H1 (cell line): ENCODE results near the gene TTYH2. TPM values are rescaled to one million over a fixed set of nuclear protein-coding genes. Genes with fewer than 3 reads are reported as not detected.
"Not testable (repeated sequence)": the region's sequence is repeated elsewhere in the genome, so short reads cannot be mapped to it uniquely, and the experiment has no call there.

Experiments used
- CTCF ChIA-PET: fragments of 300-600 bp; sonication (Branson Sonifier 250); formaldehyde crosslinking; loops from one replicate; lab custom pipeline; 2021; ENCODE audit not compliant: partially characterized antibody; lab: Charles Lee
- POLR2A ChIA-PET: fragments of 300-600 bp; sonication (Branson Sonifier 250); formaldehyde crosslinking; loops from one replicate; lab custom pipeline; 2021; ENCODE audit warnings: inconsistent platforms; ENCODE audit not compliant: partially characterized antibody; lab: Charles Lee
- DNase-seq, 2 experiments: peaks; one replicate each; pipeline versions ENCODE4 v3.0.0 to v3.0.0-alpha.2; 2010 to 2022; ENCODE audit warnings: low spot score in 2 of 2, low read depth in 1 of 2, mixed read lengths in 1 of 2
- FAIRE-seq: peaks from 2 replicates; lab custom pipeline; 2011; peaks lifted over from hg19 to GRCh38; lab: Jason Lieb, UNC
- H2AFZ ChIP-seq: 2 replicates; pipeline ENCODE4 v1.8.1; 2012; ENCODE audit warnings: low read length, inconsistent platforms
- H2AK5ac ChIP-seq: 2 replicates; pipeline ENCODE4 v1.6.1; 2013; ENCODE audit warnings: low read depth, low read length
- H2BK120ac ChIP-seq: replicated peaks from 2 replicates; pipeline ENCODE3; 2013; ENCODE audit warnings: low read depth, low read length, inconsistent platforms
- H2BK12ac ChIP-seq: 2 replicates; pipeline ENCODE4 v1.6.1; 2013; ENCODE audit warnings: low read depth, low read length
- H2BK15ac ChIP-seq: 2 replicates; pipeline ENCODE4 v1.6.1; 2013; ENCODE audit warnings: low read length
- H2BK20ac ChIP-seq: 2 replicates; pipeline ENCODE4 v1.6.1; 2013; ENCODE audit warnings: low read length
- H2BK5ac ChIP-seq: 2 replicates; pipeline ENCODE4 v1.6.1; 2013; ENCODE audit warnings: low read depth, low read length
- H3K14ac ChIP-seq: 2 replicates; pipeline ENCODE4 v1.6.1; 2013; ENCODE audit warnings: inconsistent platforms; ENCODE audit not compliant: insufficient read length
- H3K18ac ChIP-seq: 2 replicates; pipeline ENCODE4 v1.6.1; 2013; ENCODE audit warnings: low read length; ENCODE audit errors: extremely low read depth
- H3K23ac ChIP-seq: 2 replicates; pipeline ENCODE4 v1.6.1; 2013; ENCODE audit warnings: inconsistent platforms; ENCODE audit not compliant: insufficient read length
- H3K23me2 ChIP-seq: 2 replicates; pipeline ENCODE4 v1.6.1; 2013; ENCODE audit warnings: low read depth, low read length
- H3K27ac ChIP-seq: 2 replicates; pipeline ENCODE4 v1.6.1; 2011; ENCODE audit warnings: low read depth, low read length, inconsistent platforms
- H3K27me3 ChIP-seq, 4 experiments: replicated peaks in 1 of 4; 1 replicate in 1 of 4; 2 replicates in 3 of 4; pipeline versions ENCODE4 v1.6.1 to v1.8.1; 2011 to 2013; ENCODE audit warnings: low read length in 3 of 4, mild to moderate bottlenecking in 3 of 4, inconsistent platforms in 2 of 4, mixed read lengths in 2 of 4, moderate library complexity in 1 of 4; ENCODE audit not compliant: control insufficient read depth in 3 of 4, insufficient read depth in 3 of 4; ENCODE audit errors: extremely low read depth in 1 of 4
- H3K36me3 ChIP-seq, 4 experiments: 2 replicates each; pipeline versions ENCODE4 v1.6.1 to v1.8.1; 2011 to 2013; ENCODE audit warnings: mild to moderate bottlenecking in 4 of 4, low read length in 3 of 4, moderate library complexity in 2 of 4, control low read depth in 1 of 4, inconsistent platforms in 1 of 4; ENCODE audit not compliant: insufficient read depth in 4 of 4, control insufficient read depth in 2 of 4
- H3K4ac ChIP-seq: replicated peaks from 2 replicates; pipeline ENCODE3; 2013; ENCODE audit warnings: low read length, low read depth, mixed read lengths, inconsistent platforms; ENCODE audit not compliant: insufficient read length
- H3K4me1 ChIP-seq, 4 experiments: replicated peaks in 1 of 4; 1 replicate in 1 of 4; 2 replicates in 3 of 4; pipeline versions ENCODE4 v1.6.1 to v1.8.1; 2011 to 2013; ENCODE audit warnings: low read length in 3 of 4, inconsistent platforms in 2 of 4, mixed read lengths in 1 of 4; ENCODE audit not compliant: insufficient read depth in 4 of 4, control insufficient read depth in 3 of 4
- H3K4me2 ChIP-seq, 2 experiments: 2 replicates each; pipeline versions ENCODE4 v1.6.1 to v1.8.1; 2011 to 2013; ENCODE audit warnings: low read depth in 2 of 2, low read length in 2 of 2, control low read depth in 1 of 2, inconsistent platforms in 1 of 2, mild to moderate bottlenecking in 1 of 2; ENCODE audit not compliant: insufficient read depth in 1 of 2
- H3K4me3 ChIP-seq, 4 experiments: fragments of 200-600, 300-600 bp in 1 of 4; sonication (generic), shearing (Covaris generic), sonication (Bioruptor Twin) in 1 of 4; 2 replicates each; pipeline versions ENCODE4 v1.5.1 to v1.8.1; 2011 to 2016; ENCODE audit warnings: low read length in 4 of 4, low read depth in 3 of 4, control low read depth in 2 of 4, inconsistent platforms in 2 of 4, mild to moderate bottlenecking in 2 of 4, mixed read lengths in 1 of 4, moderate library complexity in 1 of 4; ENCODE audit not compliant: insufficient read depth in 2 of 4; ENCODE audit errors: extremely low read depth in 1 of 4
- H3K56ac ChIP-seq: replicated peaks from 2 replicates; pipeline ENCODE3; 2013; ENCODE audit warnings: low read depth, mild to moderate bottlenecking, mixed read lengths, low read length, inconsistent platforms; ENCODE audit not compliant: insufficient read length
- H3K79me1 ChIP-seq: 2 replicates; pipeline ENCODE4 v1.6.1; 2013; ENCODE audit warnings: low read depth, low read length, control low read depth
- H3K79me2 ChIP-seq, 2 experiments: 2 replicates each; pipeline versions ENCODE4 v1.6.1 to v1.8.1; 2012 to 2013; ENCODE audit warnings: low read length in 2 of 2, mild to moderate bottlenecking in 2 of 2, inconsistent platforms in 1 of 2; ENCODE audit not compliant: insufficient read depth in 2 of 2, control insufficient read depth in 1 of 2
- H3K9ac ChIP-seq, 4 experiments: replicated peaks in 1 of 4; 1 replicate in 1 of 4; 2 replicates in 3 of 4; pipeline versions ENCODE4 v1.6.1 to v1.8.1; 2011 to 2013; ENCODE audit warnings: low read depth in 3 of 4, low read length in 3 of 4, control low read depth in 2 of 4, mild to moderate bottlenecking in 2 of 4, moderate library complexity in 2 of 4, inconsistent platforms in 1 of 4; ENCODE audit errors: extremely low read depth in 1 of 4
- H3K9me3 ChIP-seq, 2 experiments: 2 replicates each; pipeline versions ENCODE4 v1.6.1 to v1.8.1; 2012 to 2013; ENCODE audit warnings: mild to moderate bottlenecking in 2 of 2, moderate library complexity in 2 of 2, control low read depth in 1 of 2, inconsistent platforms in 1 of 2, low read depth in 1 of 2, low read length in 1 of 2, mixed read lengths in 1 of 2; ENCODE audit not compliant: insufficient read depth in 2 of 2
- H4K20me1 ChIP-seq, 2 experiments: replicated peaks in 1 of 2; 2 replicates each; pipeline versions ENCODE3 to v1.8.1; 2011 to 2013; ENCODE audit warnings: inconsistent platforms in 2 of 2, low read length in 2 of 2, mild to moderate bottlenecking in 1 of 2; ENCODE audit not compliant: insufficient read depth in 2 of 2, control insufficient read depth in 1 of 2
- H4K5ac ChIP-seq: 2 replicates; pipeline ENCODE4 v1.6.1; 2013; ENCODE audit warnings: low read length, low read depth, mixed read lengths, inconsistent platforms; ENCODE audit not compliant: insufficient read length
- H4K8ac ChIP-seq: 2 replicates; pipeline ENCODE4 v1.8.0; 2013; ENCODE audit warnings: mild to moderate bottlenecking, moderate library complexity, low read length, inconsistent platforms; ENCODE audit not compliant: insufficient read depth; ENCODE audit errors: extremely low read depth
- H4K91ac ChIP-seq: replicated peaks from 2 replicates; pipeline ENCODE3; 2013; ENCODE audit warnings: low read length, mixed read lengths, inconsistent platforms; ENCODE audit not compliant: insufficient read length
- BCL11A ChIP-seq, 2 experiments: IDR thresholded peaks; one replicate each; pipeline ENCODE4 v1.6.1; 2011; ENCODE audit warnings: low read depth in 2 of 2, low read length in 2 of 2, mild to moderate bottlenecking in 2 of 2
- BRCA1 ChIP-seq: IDR thresholded peaks from 2 replicates; pipeline ENCODE4 v1.6.1; 2012; ENCODE audit warnings: low read depth, low read length, improper control_type of control experiment
- E2F6 ChIP-seq: IDR thresholded peaks from 2 replicates; pipeline ENCODE4 v1.6.1; 2012; ENCODE audit warnings: inconsistent platforms
- JUND ChIP-seq: IDR thresholded peaks from 2 replicates; pipeline ENCODE4 v1.6.1; 2011; ENCODE audit warnings: mild to moderate bottlenecking, improper control_type of control experiment, low read length
- KDM1A ChIP-seq: fragments of 200-600, 300-600 bp; sonication (generic); IDR thresholded peaks from 2 replicates; pipeline ENCODE4 v1.7.1; 2016; ENCODE audit warnings: mild to moderate bottlenecking, low read length, borderline replicate concordance
- MAFK ChIP-seq: IDR thresholded peaks from 2 replicates; pipeline ENCODE4 v1.6.1; 2012; ENCODE audit warnings: low read depth, mild to moderate bottlenecking, improper control_type of control experiment, low read length
- WGBS, 2 experiments: shearing (Covaris generic) in 1 of 2; methylation state at CpG; one replicate each; pipeline versions ENCODE4 v1.1.6 to v1.1.7; 2013 to 2015; ENCODE audit warnings: low lambda C conversion rate in 2 of 2, mixed read lengths in 2 of 2, inconsistent platforms in 1 of 2, low coverage in 1 of 2, missing lambda C conversion rate in 1 of 2; ENCODE audit not compliant: insufficient replicate concordance in 2 of 2, insufficient coverage in 1 of 2, insufficient read length in 1 of 2; ENCODE audit errors: extremely low coverage in 1 of 2, missing lambda C conversion rate in 1 of 2; 5-methylcytosine and 5-hydroxymethylcytosine counted together
- polyA plus RNA-seq, 7 experiments: library from polyadenylated mRNA; depleted of rRNA in 3 of 7; stranded (reverse) in 5 of 7; unstranded in 2 of 7; fragments of >200 nt in 5 of 7; fragments of 200-250 nt in 2 of 7; gene quantifications; 1 replicate in 5 of 7; 2 replicates in 1 of 7; 4 replicates in 1 of 7; pipeline versions ENCODE4 v1.2.1 to v1.2.3, GENCODE V29; 2011 to 2013; ENCODE audit warnings: missing spikeins in 2 of 7, mixed read lengths in 2 of 7
- total RNA-seq: library from RNA; stranded (reverse); fragmentation: NEBNext Ultra II Directional; extraction: Animal tissue kit (Norgen Biotek cat#: 25700); gene quantifications from 2 replicates; pipeline ENCODE4 v1.2.1, GENCODE V29; 2021

TTYH2 gene
- total and polyA plus RNA-seq, 2 of the 8 experiments (the other 6 are each of a cell fraction or from before 2014, with no cell fraction given) = 3.2 to 9.2 TPM

- TF ChIP-seq MAFK (no peak), E2F6 (no peak), BCL11A (IDR thresholded peaks at IDR 0.05; ENCODE audit: low read depth in 2 of 2, low read length in 2 of 2) (no peak), JUND (no peak), BRCA1 (no peak), KDM1A (no peak)
Observed at GRCh38 chr17:74262601-74263000, 49.2 kb downstream of the TTYH2 start (continued).

- H2BK120ac ChIP-seq, H4K20me1 ChIP-seq: not testable (repeated sequence)
Observed at GRCh38 chr17:74267054-74267453, 53.7 kb downstream of the TTYH2 start.

More at GRCh38 chr17:74267054-74267453, 53.7 kb downstream of the TTYH2 start:
- not testable (repeated sequence) for H3K4me3 ChIP-seq, H3K36me3 ChIP-seq, H3K9ac ChIP-seq, H3K14ac ChIP-seq, H3K4me1 ChIP-seq, H3K56ac ChIP-seq, H3K9me3 ChIP-seq, H4K5ac ChIP-seq, H3K4me2 ChIP-seq, H3K79me1 ChIP-seq, H4K91ac ChIP-seq, FAIRE-seq, H3K4ac ChIP-seq, H2AFZ ChIP-seq, H3K23ac ChIP-seq, H4K8ac ChIP-seq, H2AK5ac ChIP-seq, H2BK20ac ChIP-seq, H3K18ac ChIP-seq, DNase-seq, H3K27me3 ChIP-seq, H2BK15ac ChIP-seq, H2BK5ac ChIP-seq, H2BK12ac ChIP-seq, H3K27ac ChIP-seq, H3K79me2 ChIP-seq, H3K23me2 ChIP-seq
- POLR2A ChIA-PET = interaction anchor here (1.4 kb wide), 1 partner anchor 58 kb away, joined by 5 read pairs; no protein-coding TSS in a partner anchor
- WGBS, 2 experiments = 87% methylated on average over 4 of the region's 4 CpGs; no CpG with 5 or more reads in 1 of the 2 experiments
- CTCF ChIA-PET = interaction anchor here (0.7 to 1.8 kb wide), 6 partner anchors 12 to 85 kb away, joined by 3 to 4 read pairs (median 3); no protein-coding TSS in a partner anchor
